T-helper 1 cell (primary cell): ENCODE measurements around the gene KRT1.
"Not testable (repeated sequence)": the region's sequence is repeated elsewhere in the genome, so short reads cannot be mapped to it uniquely, and the experiment has no call there.

Source experiments
- DNase-seq, 5 donors: peaks; one replicate each; pipeline ENCODE4 v3.0.0-alpha.2; 2012 to 2020
- total RNA-seq, 4 donors: gene quantifications; one replicate each; lab custom pipeline; 2026; lab: John Stamatoyannopoulos, UW

The KRT1 gene
- 0 to 12.3 (median 2.1) reads per million in 4 donors for total RNA-seq

DNA sequence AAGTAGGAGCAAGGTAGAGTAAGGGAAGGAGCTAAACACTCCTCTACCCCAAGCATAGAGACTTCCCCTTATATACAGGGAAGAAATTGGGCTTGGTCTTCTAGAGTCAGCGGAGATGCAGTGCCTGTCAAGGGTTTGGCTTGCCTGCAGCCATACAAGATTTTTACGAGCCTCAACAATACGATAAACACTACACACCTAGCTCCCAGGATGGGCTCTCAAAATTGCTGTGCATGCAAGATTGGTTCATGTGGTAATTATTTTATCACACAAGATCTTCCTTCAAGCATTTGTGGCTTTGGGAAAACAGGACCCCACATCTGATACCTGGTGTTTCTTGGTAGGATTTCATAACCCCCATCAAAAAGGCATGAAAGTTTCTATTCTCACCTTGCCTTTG lies at the start of gene KRT1:
TSS of gene KRT1 (minus strand) at position 45 of the 400 bp plus-strand sequence. CDS start 59 bp downstream, outside the sequence.
- no peak for DNase-seq

DNA sequence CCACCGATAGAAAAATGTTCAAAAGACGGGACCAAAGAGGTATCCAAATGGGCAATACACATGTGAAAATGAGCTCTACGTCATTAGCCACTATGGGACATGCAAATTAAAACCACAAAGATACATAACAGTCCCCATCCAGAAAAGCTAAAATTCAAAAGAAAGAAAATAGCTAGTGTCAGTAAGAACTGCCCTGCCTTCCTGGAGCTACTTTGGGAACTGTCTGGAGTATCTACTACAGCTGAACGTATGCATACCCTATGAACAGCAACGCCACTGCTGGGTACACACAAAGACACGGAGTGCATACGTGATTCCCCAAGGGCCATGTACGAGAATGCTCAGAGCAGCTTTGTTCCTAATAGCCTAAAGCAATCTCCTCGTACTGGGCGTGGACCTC lies 48.9 kb upstream of the KRT1 start:
- DNase-seq: no peak

DNA sequence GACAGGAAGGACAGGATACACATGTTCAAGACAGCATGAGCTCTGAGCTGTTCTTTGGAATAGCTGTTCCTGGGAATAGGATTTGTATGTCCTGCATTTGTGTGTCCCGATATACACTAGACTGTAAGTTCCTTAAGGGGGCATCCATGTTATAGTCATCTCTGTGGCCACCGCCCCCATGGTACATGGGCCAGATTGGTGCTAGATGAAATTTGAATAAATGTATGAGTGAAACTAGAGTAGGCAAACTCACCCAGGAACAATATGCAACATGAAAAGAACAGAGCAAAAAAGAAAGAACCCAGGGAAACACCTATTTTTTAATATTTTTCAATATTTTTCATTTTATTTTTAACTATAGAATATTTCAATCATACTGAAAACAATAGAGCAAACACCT lies 48.2 kb upstream of the KRT1 start:
- no peak for DNase-seq

DNA sequence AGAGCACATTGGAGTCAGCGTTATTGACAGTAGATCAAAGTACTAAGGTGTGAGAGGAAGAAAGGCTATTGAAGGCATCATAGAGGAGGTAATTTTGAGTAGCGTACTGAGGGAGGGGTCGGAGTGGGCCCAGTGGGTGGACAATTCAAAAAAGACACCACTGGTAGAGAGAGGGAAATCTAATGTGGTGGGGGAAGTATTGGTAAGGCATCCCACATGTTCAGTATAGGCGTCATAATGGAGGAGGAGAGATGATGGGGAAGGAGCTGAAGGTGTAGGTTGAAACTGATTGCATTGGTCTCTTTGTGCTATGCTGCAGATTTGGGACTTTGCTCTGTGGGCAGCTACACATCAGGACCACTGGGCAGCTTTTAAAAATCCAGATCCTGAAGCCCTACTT lies 46.8 kb upstream of the KRT1 start:
- no peak for DNase-seq

GRCh38 chr12:52726451-52726850 lies 46.2 kb upstream of the KRT1 start:
- no peak for DNase-seq

GRCh38 chr12:52724384-52724783 lies 44.2 kb upstream of the KRT1 start:
- DNase-seq: no peak

- no peak for DNase-seq
Observed at GRCh38 chr12:52722680-52723079, 42.5 kb upstream of the KRT1 start.

DNA sequence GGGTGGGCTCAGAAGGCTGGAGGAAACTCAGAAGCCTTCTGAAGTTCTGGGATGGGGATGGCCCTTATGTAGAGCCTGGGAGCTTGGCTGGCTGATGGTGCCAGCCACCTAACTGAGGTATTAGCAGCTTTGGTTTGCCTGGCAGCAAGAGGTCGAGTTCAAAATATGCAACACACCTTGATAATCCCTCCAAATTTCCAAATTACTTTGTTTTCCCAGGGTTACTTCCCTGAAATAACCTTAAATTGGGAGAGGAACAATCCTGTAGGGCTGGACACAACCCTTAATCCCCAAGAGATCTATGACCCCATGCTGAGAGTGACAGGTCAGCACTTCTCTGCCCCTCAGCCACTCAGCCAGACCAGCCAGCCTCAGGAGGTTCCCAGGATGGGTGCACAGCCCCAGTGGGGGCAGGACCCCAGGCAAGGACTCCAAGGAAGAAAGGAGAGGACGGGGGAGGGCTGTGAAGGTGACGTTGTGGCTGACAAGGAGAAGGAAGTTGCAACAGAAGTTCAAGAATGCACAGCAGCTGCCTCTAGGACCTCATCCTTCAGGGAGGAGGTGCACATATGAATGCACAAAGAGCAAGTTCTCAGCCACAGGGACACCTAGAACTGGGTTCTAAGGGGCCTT lies 41.7 kb upstream of the KRT1 start:
- DNase-seq: no peak

DNA sequence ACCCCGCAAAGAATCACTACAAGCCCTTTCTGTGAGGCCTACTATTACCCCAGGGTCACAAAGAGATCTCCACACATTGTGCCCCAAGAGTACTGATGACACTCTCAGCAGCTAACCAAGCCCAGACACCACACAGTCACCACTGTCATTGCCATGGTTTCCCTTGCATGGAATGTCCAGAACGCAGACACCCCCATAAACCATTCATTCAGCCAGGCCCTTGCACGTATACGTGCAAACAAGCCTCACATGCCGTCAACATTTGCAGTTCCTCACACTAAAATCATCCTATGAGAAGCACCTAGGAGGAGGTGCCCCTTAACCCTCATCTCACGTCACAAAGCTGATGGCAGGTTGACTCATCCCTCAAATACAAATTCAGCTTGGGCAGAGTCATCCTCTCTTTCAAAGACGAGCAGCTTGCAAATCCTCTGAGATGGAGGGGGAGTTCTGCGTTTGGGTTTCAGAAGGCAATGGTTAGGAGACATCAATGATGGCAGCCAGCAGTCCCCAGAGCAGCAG lies 40.2 kb upstream of the KRT1 start:
- DNase-seq: no peak

DNA sequence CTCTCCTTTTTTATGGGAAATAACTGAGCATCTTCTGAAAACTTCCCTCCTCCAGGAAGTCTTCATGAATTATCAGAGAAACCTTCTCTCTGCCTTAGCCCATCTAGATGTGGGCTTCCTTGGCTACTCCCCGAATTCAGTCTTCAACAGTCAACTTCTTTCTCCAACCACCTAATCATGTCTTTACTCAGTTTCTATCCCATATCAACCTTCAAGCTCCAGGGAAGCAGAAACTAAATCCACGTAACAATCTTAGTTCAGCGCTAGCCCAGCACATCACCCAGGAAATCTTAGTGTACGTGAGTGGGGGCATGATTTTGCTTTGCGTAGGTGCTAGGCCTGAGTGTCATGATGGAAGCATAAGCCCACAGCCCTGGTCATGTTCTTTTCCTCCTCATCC lies 35.9 kb upstream of the KRT1 start:
- DNase-seq: no peak

DNA sequence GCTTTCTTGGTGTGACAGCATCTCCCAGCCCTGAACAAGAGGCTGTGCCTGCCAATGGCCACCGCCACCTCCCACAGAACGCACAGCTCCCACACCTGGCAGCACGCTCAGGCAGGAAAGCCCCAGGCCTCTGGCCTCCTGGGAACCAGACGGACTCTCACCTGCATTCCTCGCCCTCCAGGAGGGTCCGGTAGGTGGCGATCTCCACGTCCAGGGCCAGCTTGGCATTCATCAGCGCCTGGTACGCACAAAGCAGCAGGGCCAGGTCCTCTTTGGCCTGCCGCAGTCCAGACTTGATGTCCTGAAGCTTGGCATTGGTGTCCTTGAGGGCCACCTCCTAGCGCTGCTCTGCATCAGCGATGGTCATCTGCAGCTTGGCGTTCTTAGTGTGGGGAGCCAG lies 35.2 kb upstream of the KRT1 start:
- DNase-seq: no peak

DNA sequence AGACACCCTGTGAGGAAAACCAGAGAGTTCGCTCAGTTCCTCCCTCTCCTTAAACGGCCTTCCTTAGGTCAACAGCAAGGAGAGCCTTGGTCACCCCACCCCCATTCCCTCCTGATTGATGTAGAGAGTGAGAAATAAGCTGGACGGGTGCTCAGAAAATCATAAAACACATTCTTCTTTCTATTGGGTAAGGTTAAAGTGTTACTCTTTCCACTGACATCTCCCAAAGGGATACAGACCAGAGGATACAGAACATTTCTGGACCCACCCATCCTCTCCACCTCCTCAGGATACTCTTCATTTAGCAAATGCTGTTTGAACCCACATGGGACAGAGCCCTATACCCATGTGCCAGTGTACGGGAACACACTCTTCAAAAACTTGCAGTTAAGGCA lies 34.7 kb upstream of the KRT1 start:
- DNase-seq: no peak

DNA sequence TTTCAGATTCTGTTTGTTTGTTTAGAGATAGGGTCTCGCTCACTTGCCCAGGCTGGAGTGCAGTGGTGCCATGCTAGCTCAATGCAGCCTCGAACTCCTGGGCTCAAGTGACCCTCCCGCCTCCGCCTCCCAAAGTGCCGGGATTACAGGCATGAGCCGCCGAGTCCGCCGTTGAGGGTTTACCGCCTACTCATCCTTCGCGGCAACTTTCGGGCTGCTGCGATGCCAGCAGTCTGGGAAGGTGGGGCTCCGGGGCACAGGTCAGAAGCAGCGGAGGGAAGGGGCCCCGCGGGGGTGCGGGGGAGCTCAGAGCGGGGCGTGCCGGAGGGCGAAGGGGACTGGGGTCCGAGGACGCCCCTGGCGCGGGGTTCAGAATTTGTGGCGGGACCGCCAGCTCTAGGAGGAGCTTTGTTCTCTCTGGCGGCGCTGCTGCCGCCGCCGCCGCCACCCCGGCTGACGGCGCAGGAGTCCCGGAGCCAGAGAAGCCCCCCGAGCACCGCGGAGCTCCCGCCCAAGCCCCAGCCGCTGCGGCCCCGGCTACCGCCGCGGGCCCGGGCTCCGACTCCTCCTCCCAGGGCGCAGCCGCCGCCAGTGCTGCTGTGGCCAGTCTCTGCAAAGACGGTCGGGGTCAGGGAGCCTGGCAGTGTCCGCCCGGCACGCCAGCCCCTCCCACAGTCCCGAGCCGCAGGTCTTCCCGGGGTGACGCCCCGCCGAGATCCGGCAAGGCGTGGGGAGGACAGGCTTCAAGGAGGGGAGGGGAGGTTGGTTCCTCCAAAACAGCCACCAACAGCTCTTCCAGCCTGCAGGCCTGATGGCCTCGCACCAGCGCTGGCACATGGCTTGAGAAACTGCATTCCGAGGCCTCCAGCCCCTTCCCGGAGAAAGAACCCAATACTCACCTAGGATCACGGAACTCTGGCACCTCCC lies 34.0 kb upstream of the KRT1 start:
- no peak for DNase-seq

- not testable (repeated sequence) for DNase-seq
Observed at GRCh38 chr12:52712122-52712521, 31.9 kb upstream of the KRT1 start.

GRCh38 chr12:52710730-52711129 lies 30.5 kb upstream of the KRT1 start:
- DNase-seq: no peak

DNA sequence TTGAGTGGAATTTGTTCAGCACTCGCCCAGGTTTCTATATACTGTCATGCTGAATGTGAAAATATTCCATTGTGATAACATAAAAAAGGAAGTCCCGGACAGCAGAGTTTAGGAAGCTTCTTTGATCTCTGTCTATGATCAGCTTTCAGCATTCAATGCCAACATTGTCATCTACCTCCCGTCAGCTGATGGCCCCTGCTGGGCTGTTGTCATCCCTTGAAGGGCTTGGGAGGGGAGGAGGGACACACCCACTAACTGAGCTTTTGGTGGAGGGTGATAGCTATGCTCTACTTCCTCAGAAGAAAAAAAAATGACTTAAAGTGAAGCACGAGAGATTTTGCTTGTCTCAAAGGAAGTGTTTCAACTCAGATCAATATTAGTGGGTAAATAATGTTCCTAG lies 27.8 kb upstream of the KRT1 start:
- DNase-seq: no peak

- no peak for DNase-seq
Observed at GRCh38 chr12:52704464-52704863, 24.3 kb upstream of the KRT1 start.

DNA sequence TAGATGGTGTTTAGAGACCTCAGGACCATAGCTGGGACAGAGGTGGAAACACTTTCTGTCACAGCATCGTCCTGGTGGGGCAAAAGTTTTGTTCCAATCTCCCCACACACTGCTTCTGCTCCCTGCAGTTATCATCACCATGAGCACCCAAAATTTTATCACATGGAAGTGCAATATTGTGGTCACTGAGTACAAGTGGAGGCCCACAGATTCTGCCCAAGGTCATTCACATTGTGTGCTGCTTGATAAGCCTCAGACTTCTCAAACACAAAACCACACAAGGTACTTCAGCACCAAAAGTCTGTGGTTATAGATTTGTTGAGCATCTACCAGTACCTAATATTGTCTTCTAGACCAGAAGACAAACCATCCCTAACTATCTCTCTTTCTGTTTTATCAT lies 23.7 kb upstream of the KRT1 start:
- no peak for DNase-seq

DNA sequence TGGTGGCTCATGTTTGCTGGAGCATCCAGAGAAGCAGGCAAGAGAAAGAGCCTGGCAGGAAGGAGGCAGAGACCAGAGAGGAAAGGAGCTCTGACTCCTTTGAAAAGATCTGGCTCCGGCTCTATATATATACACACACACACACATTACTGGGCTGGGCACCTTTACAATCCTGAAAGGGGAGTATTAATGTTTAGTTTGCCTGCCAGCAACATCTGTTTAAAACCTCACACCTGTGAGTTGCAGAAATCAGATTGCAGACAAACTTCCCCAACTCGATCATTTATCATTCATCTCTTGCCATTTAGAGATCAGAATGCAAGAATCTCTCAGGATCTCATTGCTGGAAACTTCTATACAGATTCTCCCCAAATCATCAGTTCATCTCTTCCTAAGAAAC lies 23.2 kb upstream of the KRT1 start, which contains the start of gene KRT77:
TSS of gene KRT77 (minus strand) at position 101 of the 400 bp plus-strand sequence. CDS start at position 11, 90 bp downstream.
- no peak for DNase-seq

GRCh38 chr12:52702338-52702737 lies 22.1 kb upstream of the KRT1 start:
- DNase-seq: no peak

GRCh38 chr12:52701281-52701680 lies 21.1 kb upstream of the KRT1 start:
- no peak for DNase-seq

DNA sequence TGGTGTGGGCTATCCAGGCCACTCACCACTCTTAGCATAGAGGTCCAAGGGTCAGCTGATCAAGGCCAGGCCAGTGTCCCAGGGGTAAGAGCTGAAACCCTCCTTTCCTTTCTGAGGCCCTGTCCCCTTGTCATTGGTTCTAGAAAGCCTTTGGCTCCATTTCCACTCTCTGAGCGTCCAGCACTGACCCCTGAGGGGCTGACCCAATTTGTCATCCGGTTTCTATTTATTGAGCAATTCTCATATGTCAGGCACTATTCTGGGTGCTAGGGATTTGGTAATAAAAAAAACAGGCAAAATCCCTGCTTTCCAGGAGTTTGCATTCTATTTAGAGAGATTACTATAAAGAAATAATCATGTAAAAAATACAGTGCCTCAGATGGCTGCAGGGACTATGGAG lies 19.8 kb upstream of the KRT1 start:
- DNase-seq: no peak

DNA sequence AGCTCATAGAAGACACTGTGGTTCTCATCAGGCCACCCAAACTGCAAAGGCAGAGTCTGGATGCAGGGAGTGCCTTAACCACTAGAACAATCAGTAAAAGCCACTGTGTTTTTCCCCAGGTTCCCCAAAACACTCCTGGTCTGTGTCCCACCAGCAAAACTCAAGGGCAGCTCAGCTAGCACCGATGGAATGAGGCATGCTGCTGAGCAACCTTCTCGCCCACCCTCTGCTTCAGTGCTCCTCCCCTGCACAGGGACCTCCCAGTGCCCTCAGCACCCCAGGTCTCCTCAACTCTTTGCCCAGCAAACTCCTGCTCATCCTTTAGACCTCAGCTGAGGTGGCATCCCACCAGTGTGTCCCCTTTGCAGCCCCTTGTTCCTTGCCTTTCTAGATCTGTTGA lies 19.2 kb upstream of the KRT1 start:
- DNase-seq: no peak
